Activated T-cell treated with anti-CD3 and anti-CD28 coated beads, Interleukin-2, amount 50 U/mL, for 48 hours (primary cell): ENCODE data around the gene IGSF8.
A peak's percentile ranks its signal among the peaks of the same experiment; 100 is the strongest.

Experiments
- DNase-seq, 2 experiments: peaks; one replicate each; pipeline ENCODE4 v3.0.0-alpha.2; 2020

IGSF8 gene

DNA sequence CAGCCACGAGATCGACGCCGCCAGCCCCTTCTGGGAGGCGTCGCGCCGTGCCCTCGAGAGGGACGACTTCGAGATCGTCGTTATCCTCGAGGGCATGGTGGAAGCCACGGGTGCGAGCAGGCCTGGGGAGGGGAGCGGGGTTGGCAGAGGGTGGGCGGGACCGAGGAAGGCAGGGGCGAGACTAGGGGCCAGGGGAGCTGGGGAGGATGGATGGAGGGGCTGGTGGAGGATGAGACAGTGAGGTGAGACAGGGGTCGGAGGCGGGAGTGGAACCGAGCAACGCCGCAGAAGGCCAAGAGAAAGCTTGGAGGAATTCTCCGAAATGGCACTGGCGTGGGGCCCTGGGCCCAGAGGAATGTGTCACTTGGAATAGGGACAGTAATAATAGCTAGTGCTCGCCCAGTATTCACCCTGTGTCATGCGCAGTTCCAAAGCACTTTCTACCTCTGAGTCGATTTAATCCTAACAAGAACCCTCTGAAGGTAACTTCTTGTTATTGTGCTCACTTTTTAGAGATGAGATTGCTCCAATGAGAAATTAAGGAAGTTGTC lies 13.6 kb downstream of the IGSF8 start:
- no peak for DNase-seq

DNA sequence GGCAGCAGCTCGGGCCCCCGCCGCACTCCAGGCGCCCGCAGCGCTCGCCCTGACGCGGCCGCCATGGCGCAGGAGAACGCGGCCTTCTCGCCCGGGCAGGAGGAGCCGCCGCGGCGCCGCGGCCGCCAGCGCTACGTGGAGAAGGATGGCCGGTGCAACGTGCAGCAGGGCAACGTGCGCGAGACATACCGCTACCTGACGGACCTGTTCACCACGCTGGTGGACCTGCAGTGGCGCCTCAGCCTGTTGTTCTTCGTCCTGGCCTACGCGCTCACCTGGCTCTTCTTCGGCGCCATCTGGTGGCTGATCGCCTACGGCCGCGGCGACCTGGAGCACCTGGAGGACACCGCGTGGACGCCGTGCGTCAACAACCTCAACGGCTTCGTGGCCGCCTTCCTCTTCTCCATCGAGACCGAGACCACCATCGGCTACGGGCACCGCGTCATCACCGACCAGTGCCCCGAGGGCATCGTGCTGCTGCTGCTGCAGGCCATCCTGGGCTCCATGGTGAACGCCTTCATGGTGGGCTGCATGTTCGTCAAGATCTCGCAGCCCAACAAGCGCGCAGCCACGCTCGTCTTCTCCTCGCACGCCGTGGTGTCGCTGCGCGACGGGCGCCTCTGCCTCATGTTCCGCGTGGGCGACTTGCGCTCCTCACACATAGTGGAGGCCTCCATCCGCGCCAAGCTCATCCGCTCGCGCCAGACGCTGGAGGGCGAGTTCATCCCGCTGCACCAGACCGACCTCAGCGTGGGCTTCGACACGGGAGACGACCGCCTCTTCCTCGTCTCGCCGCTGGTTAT lies 14.2 kb downstream of the IGSF8 start:
- peak; percentile 82 to 85 for DNase-seq

DNA sequence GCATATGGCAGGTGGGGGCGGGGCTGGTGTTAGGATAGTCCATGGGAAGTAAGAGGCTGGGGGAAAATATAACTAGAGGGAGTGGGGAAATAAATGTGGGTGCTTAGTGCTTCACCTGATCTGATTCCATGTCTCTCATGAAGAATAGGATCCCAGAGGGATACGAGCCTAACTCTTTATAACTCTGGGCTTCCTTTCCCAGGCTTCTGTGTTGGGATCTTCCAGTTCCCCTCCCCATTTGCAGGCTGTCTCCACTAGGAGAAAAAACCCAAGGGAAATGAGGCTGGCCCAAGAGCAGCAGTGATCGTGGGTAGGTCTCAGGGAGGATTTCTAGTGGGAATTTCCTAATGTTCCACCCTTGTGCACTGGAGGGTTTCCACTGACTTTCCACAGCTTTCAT lies 15.5 kb downstream of the IGSF8 start:
- DNase-seq, result no peak

DNA sequence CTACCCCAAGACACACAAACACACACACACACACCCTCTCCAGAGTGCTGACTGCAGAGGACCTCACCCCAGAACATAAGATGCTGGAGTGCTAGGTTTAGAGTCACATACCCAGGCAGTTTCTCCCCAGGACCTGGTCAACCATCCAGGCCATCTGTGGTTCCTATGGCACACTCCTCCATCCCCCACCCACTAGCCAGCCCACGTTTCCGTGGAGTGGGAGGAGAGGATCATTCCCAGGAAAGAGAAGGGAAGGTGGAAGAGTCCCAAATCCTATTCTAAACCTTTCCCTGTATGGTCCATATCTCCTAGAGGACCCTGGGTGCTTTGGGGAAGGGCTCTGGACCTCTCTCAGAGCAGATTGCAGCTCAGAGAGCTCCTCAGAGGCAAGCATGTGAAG lies 15.9 kb downstream of the IGSF8 start:
- DNase-seq, result no peak

DNA sequence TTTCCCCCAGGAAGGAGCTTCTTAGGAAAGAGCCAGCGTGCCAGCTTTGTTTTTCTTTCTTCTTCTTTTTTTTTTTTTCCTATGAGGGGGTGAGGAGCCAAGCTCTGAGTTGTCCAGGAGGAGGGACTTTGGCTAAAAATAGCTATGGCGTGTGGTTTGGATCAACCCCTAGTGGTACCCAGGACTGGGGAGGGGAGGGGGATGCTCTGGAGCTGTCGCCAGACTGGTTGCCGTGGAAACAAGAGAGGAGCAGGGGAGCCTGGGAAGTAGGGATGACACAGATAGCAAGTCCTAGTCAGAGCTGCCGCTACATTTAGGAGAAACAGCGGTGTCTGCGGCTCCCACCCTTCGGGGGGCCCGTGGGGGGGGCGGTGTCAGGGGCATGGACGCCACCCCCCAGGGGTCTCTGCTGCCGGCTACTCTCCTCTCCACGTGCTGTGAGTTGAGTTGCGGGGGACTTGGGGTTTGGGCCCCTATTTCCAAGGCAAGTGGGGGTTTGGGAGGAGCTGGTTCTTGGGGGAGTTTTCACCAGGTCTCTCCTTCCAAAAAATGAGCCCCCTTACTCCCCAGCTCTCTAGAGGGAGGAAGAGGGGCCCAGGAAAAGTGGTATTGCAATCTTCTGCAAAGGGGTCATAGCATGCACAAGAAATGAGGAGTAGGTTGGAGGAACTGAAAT lies 17.0 kb downstream of the IGSF8 start, which contains the start of gene KCNJ9:
KCNJ9 (plus strand) TSS at position 278 of the 676 bp plus-strand sequence. CDS start 2,493 bp downstream, outside the sequence.
- DNase-seq, result no peak

DNA sequence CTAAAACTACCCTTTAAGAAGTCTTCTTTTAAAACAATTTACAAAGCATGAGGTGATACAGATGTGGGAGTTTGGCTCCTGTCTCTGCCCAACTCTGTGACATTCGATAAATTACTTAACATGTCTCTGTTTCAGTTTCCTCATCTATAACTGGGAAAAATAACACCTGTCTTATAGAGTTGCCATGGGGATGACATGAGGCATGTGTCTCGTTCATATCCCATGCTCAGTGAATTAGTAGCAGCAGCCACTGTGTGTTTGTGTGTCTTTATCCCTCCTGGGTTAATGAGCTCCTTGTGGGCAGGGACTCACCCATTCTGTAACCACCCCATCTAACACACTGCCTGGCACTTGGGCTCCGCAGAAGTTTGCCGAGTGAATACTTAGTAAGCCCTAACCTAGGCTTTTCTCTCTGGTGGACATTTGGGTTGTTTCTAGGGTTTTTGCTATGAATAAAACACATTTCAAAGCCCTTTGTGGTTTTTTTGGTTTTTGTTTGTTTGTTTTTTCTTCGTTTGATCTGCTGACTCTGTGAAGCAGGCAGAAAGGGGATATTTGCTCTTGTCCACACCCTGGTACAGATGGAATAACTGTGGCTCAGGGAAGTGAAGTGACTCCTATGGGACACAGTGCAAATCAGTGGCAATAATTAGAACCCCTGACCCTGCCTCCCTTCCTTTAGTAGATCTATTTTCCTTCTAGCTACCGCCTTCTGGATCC lies 17.9 kb downstream of the IGSF8 start:
- no peak for DNase-seq

DNA sequence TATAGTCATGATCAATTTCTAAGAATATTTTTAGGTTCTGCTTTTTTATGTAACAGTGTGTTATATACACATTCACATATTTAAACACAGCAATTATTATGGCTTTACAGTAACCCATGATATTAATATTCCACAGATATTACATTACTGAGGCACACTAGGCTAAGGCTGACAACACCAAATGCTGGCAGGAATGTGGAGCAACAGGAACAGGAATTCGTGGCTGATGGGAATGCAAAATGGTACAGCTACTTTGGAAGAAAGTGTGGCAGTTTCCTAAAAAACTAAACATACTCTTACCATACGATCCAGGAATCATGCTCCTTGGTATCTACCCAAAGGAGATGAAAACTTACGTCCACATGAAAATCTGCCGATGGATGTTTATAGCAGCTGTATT lies 19.0 kb downstream of the IGSF8 start:
- no peak for DNase-seq

DNA sequence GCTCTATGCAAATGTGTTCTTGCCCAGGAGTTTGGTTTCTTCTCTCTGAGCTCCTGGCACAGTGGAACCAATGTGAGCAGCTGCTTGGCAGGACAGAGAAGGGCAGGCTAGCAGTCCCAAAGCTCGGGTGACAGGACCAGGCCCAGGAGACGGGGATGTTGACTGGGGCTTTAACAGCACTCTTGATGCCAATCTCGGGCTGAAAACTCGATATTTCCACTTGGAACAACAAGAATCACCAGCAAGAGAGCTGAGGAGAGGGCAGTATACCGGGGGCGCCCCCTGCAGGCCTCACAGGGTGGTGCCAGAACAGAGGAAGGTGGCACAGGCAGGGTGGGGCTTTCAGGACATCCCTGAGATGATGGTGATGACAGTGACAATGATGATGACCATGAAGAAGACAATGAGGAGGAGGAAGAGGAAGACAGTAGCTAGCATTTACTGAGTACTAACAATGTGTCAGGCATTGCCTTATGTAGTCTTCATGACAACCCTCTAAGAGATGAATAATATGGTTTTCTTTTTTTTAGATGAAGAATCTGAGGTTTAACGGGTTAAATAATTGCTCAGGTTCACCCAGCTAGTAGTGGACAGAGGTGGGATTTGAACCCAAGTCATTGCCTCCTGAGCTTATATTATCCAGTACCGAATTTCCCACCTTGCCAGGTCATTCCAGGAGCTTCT lies 19.8 kb downstream of the IGSF8 start:
- DNase-seq, result peak; percentile 78 to 83

DNA sequence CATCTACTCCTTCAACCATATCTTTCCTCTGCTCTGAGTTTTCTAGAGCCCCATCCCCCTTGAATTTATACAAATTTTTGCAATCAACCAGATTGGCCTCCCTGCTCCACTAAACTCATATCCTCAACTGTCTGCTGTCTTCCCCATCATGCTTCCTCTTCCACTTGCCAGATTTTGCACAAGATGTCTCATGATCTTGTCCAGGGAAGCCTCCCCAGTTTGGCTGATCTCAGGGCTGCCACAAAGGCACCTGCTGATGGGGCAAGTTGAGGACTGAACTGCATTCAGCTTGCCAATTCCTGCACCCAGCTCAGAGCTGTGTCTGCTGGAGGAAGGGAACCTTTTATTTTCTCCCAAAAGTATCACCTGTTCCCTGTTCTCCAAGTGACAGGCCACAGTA lies 20.9 kb downstream of the IGSF8 start:
- DNase-seq, result no peak

DNA sequence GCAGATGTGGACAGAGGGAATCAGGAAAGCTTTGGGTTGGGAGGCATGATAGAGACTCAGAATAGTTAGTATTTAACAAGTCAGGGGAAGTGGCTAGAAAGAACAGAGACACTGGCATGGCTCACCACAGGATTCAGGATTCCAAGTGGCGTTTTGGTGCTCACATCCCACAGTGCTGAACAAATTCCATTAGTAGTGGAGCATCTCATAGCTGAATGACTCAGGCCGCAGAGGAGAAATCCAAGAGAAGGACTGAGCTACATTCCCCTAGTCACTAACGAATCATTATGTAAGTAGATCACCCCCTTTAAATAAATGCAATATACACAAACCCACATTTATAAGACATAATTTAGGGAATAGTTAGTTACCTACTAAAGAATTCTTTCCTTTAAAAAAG lies 22.1 kb downstream of the IGSF8 start:
- DNase-seq, result no peak

DNA sequence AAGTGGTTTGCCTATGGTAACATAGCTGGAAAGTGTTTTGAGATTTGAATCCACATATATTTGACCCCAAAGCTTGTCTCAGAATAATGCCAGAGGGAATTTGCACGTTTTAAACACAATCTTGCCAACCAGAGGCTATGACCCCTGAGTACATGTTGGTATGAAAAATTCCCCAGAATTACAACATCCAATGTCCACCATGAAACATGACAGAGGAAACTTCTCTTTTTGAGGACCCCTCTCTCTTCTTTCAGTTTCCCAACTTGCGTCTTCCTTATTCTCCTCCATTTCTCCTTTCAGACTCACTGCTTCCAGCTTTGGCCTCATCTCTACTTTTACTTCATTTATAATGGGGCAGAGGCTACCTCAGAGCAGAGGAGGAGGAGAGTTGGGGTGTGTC lies 22.6 kb downstream of the IGSF8 start:
- DNase-seq, result no peak

DNA sequence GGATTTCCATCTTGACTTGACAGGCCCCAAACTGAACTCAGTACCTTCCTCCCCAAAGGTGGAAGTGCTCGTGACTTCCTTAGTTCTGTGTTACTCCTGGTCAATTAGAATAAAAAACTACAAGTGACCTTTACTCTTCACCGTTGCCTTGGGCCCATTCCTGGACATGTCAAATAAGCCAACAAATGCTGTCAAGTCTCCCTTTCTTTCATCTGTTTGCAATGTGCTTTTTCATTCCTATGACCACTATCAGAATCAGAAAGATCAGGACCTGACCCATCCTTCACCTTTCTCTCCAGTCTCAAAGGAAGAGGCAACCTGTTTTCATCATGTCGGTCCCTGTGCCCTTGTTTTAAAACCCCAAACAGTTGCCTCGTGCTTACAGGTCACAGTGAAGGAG lies 23.6 kb downstream of the IGSF8 start:
- DNase-seq, result no peak

DNA sequence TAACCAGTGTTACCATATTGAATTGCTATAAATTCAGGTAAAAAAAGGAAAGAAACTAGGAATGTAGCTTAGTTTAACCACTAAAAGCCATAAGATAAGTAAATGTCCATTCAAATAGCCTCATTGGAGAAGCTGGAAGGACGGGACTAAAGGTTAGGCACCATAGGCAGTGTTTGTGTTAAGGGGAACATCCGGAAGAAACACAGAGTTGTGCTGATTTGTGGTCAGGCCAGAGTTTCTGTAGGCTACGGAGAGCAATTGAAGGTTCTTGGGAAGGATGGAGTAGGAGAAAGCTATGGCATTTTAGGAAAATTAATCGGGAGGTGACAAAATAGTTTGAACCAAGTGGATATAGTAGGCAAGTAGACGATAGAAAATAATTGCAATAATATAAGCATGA lies 27.1 kb downstream of the IGSF8 start:
- no peak for DNase-seq

DNA sequence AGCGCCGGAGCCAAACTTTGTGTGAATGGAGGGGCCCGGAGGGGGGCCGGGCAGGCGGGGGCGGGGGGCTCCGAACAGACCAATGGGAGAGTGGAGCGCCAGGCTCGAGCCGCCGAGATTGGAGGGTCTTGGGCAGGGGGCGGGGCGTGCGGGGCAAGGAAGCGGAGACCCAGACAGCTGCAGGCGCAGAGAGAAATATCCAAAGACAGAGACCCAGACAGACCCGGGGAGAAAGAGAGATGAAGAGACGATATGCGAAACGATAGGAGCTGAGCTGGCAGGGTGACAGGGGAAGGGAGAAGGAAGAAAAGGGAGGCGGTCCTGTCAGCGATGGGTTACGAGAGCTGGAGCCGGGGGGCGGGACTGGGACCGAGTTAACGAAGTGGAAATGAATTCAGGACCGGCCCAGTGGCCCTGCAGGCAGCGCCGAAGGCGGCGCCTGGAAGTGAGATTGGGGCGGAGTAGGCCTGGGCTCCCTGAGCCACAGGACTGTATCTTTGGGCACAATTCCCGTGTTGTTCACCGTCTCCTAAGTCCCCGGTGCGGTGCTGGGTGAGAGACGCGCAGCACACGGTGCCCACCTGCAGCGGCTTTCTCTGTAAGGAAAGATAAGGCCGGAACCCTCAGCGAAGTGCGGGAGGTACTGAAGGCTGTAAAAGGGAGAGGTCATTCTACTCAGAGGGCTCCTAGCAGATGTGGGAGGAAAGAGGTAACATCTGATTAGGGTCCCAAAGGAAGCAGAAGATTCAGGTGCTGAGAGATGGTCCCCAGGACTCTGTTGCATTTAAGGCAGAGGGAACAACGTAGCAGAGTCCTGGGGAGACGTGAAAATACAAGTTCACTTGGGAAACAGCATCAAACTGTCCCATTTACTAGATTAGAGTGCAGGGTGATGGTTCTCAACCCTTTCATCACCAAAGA lies 27.9 kb downstream of the IGSF8 start:
- DNase-seq, result peak; percentile 70 to 79

DNA sequence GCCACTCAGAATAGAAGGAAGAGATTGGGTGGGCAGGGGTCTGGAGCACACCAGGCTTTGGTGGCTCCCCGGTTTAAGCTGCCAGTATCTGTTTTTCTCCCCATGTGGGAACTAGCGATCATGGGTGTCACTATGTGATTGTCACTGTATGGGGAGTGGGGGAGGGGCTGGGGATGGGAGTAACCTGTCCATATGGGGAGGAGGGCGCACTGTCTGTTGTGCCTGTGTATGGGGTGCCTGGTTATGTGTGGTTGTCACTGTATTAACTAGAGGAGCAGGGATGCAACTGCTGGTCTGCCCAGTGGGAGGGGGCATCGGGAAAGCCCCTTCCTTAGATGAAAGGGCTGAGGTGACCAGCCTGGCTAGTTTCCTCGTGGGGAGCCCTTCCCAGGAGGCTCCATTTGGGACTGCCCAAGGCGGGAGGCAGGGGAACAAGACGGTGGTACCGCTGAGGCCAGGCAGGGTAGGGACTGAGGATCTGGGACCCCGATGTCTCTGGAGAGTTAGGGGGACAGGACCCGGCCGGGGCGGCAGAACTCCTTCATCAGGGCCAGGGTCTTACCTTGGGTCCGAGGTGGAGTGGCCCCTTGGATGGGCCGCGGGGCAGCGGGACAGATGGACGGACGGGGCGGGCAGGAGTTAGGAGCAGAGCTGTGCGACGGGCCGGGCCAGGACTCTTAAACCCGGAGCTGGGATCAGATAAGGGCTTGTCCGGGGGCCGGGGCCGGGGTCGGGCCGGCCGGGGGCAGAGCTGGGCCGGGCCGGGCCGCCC lies 28.8 kb downstream of the IGSF8 start, which contains the start of gene KCNJ10:
KCNJ10 (minus strand) TSS at position 701 of the 772 bp plus-strand sequence. CDS start 27,628 bp downstream, outside the sequence.
- peak in 1 of 2 experiments; percentile 35 for DNase-seq

DNA sequence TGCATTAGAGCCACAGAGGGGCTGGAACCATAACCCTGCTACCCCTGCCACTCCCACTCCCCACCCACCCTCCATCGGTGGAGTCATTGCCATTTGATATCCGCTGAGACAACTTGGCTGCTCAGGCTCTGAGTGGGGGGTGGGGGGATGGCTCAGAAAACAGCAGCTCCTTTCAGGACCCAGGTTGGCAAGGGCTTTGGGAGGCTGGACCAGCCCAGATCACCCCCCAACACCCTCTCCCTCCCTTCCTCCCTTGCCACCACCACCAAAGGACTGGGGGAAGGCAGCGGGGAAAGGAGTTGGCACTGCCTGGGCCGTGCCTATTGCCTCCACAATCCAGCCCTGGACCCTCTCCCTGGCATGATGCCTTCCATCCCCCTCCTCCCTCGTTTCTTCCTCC lies 30.2 kb downstream of the IGSF8 start:
- no peak for DNase-seq

DNA sequence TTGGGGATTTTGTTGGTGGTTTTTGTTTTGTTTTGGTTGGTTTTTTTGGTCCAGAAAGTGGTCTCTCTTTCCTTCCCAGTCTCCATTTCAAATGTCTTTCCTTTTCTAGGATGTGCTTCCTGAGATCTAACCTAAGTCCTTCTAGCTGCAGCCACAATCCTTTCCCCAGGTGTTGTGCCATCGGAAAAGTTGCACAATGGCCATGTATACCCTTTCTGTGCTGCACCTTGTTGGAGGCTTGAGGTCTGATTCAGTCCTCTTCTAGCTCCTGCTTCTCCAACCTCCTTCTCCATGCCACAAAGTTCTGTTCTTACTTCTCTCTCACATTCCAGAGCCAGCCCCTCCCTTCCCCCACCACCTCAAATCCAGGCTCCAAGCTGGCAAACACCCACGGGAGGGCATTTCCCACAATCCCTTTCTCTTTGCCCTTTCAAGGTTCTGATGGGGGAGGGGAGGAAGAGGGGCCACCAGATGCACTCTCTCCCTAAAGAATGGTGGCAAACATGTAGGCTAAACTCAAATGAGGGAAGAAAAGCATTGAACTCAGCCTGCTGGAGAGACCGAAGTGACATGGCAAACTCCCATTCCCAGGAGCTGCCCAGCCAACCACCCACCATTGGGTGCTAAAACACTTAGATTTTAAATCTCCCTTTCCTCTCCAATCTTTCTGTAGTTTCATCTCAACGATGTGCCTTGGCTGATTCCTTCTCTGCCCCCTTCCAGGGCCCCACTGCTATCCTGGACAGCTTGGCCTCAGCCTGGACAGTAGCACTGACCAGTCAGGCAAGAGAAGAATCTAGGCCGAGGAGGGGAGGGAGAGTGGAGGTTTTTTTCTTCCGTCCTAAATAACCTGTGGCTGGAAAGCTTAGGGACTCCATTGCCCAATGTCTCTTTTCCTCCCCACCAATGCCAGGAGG lies 31.3 kb downstream of the IGSF8 start:
- DNase-seq, result no peak

DNA sequence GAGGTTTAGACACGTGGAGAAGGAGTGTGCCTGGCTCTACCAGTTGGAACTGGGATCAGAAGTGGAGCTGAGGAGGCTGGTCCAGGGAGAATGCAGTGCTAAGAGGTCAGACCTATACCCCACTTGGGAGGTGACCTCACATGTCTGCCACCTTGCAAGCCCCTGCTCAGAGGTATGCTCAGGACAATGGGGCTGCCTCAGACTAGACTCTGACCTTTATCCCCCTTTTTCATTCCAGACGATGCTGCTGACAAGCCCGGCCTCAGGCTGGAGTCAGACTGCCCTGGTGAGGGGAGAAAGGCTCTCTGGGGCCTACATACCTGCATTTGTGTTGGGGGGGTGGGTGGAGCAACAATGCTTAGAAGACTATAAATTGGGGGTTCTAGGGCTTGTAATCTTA lies 33.7 kb downstream of the IGSF8 start:
- no peak for DNase-seq

DNA sequence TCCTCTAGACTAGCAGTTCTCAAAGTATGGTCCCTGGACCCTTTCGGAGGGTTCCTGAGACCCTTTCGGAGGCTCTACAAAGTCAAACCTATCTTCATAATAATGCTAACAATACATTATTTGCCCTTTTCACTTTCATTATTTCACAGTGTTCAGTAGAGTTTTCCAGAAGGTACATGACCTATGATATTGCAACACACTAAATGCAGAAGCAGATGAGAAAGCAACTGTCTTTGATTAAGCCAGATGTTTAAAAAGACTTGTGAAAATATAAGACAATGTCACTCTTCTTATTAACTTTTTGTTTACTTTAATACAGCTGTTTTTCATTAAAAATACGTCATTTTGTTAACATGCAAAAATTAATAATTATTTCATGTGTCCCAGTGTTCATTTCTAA lies 34.3 kb downstream of the IGSF8 start:
- DNase-seq, result no peak

DNA sequence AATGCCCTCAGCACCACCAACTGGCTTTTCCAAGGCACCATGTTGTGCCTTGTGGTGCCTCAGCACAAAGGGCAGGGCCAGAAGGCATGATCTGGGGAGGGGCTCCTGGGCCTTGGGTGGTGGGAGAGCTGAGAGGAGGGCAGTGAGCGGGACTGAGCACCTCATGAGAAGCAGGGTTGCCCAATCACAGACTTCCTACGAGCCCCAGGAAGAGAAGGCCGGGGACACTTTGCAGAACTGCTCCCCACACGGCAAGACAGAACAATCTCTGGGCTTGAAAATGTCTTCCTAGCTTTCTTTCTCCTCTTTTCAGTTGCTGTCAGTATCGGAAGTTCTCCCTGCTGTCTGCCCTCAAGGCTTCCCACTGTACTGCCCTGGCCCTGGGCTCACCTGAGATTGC lies 35.2 kb downstream of the IGSF8 start:
- no peak for DNase-seq
